Effector memory CD8-positive, alpha-beta T cell (primary cell): Measurements from ENCODE around the gene PPARG.
"Not testable (repeated sequence)": the region's sequence is repeated elsewhere in the genome, so short reads cannot be mapped to it uniquely, and the experiment has no call there.

Experiments used
- ATAC-seq: fragments of 150-1000 bp; cut with Tn5 transposase; replicated peaks from 2 replicates; pipeline ENCODE4 v1.10.0; 2021; ENCODE audit warnings: mild to moderate bottlenecking, moderate library complexity
- DNase-seq, 3 experiments: peaks; one replicate each; pipeline ENCODE4 v3.0.0; 2021
- H3K27ac Mint-ChIP-seq, 2 donors: one replicate each; pipeline ENCODE4 v1.8.0; 2022; ENCODE audit warnings: mild to moderate bottlenecking in 2 of 2, mixed read lengths in 2 of 2, moderate library complexity in 2 of 2
- H3K27me3 Mint-ChIP-seq, 2 donors: one replicate each; pipeline ENCODE4 v1.8.0; 2022; ENCODE audit warnings: mixed read lengths in 2 of 2
- H3K36me3 Mint-ChIP-seq: one replicate; pipeline ENCODE4 v1.8.0; 2022; ENCODE audit warnings: mild to moderate bottlenecking, moderate library complexity, mixed read lengths; ENCODE audit not compliant: insufficient read depth
- H3K4me1 Mint-ChIP-seq, 2 donors: one replicate each; pipeline ENCODE4 v1.8.0; 2022; ENCODE audit warnings: low read depth in 2 of 2, mixed read lengths in 2 of 2
- H3K4me3 Mint-ChIP-seq, 2 donors: one replicate each; pipeline ENCODE4 v1.8.0; 2022; ENCODE audit warnings: mild to moderate bottlenecking in 2 of 2, mixed read lengths in 2 of 2, moderate library complexity in 2 of 2
- H3K9me3 Mint-ChIP-seq, 2 donors: one replicate each; pipeline ENCODE4 v1.8.0; 2022; ENCODE audit warnings: mixed read lengths in 2 of 2
- total RNA-seq, 9 experiments: gene quantifications; one replicate each; lab custom pipeline; 2026; lab: John Stamatoyannopoulos, UW

PPARG gene
- 0 to 2.7 (median 0.68) reads per million in 9 experiments for total RNA-seq

DNA sequence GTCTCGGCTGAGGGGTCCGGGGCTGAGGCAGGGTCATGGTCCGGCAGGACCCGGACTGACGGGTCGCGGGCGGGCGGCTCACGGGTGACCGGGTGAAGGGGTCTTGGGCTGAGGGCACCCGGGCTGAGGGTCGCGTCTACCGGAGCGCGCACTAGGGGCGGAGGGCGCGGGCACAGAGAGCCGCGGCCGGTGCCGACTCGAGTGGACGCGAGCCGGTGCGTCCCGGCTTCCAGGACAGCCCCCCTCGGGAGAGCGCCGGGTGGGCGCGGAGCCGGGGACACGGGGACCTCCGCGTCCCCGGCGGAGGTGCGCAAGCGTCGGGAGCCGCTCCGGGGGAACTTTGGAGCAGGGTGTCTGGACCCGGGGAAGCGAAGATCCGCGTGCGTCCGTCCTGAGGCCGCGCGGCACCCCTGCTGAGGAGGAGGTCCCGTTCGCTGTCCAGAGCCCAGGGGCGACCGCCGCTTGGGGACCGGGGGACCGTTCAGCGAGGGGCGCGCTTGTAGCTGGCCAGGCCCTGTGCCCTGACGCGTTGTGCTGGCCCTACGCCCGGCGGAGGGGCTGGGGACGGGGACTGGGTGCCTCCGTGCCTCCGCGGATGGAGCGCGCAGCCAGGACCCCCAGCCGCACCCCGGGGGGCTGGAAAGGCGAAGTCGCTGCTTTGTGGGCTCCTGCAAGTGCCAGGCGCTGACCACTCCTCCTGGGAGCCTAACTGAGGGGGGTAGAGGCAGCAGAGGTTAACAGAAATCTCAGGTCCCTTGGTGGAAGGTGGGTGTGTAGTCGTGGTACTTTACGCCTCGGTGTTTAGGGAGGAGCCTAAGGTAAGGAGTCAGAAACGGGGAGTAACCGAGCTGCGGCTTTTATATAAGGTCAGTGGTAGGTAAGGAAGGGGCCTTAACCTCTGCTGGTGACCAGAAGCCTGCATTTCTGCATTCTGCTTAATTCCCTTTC is at the start of gene PPARG:
PPARG (plus strand) TSS at position 889 of the 948 bp plus-strand sequence. CDS start 90,642 bp downstream, outside the sequence.
- no peaks in the 10 kb centered on the region for H3K9me3 Mint-ChIP-seq
- peak within 1 kb of the TSS in 1 of 2 donors; percentile 60 for H3K4me3 Mint-ChIP-seq
- no peaks in the 10 kb centered on the region for H3K36me3 Mint-ChIP-seq
- peaks cover 46 to 54% of the 10 kb centered on the region in 2 donors for H3K27me3 Mint-ChIP-seq
- H3K4me1 Mint-ChIP-seq = no peaks in the 10 kb centered on the region
- H3K27ac Mint-ChIP-seq = no peak within 1 kb of the TSS
- ATAC-seq = peak; percentile 32
- no peak for DNase-seq

DNA sequence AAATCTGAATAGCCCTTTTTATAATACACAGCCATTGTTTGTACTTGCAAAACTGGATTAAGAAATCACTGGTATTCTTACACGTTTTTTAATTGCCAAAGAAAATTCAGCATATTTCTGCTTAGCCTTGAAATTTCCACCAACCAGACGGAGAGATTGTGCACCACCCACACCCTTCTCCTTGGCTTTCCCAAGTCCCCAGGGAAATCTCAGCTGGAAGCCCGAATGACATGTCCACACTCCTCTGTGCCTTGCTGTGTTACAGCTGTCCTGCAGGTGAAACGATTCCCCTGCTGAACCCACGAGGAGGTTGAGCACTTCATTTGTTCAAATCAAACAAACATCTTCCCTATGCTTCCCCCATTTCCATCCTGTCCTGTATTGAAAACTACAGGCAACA is 49.6 kb upstream of the PPARG start:
- no peak overlapping the region for H3K27ac Mint-ChIP-seq
- DNase-seq (no peak), ATAC-seq (no peak)
- no peak overlapping the region for H3K4me3 Mint-ChIP-seq
- H3K9me3 Mint-ChIP-seq = peaks cover 0 to 1% of the 10 kb centered on the region in 2 donors
- no peaks in the 10 kb centered on the region for H3K4me1 Mint-ChIP-seq
- H3K36me3 Mint-ChIP-seq = no peaks in the 10 kb centered on the region
- H3K27me3 Mint-ChIP-seq = peaks cover 8 to 11% of the 10 kb centered on the region in 2 donors

DNA sequence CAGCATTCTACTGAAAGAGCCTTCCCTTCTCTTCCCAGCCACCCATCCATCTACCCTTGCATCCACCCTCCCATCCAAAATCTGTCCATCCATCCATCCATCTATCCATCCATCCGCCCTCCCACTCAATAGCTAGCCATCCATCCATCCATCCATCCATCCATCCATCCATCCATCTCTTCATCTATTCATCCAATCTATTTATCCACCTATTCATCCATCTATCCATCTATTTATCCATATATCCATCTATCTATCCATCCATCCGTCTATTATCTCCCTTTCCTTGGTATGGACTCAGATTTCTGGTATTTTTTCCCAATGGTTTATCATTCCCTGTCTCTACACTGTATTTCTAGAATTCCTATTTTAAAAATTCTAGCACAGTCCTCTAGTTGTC is 46.1 kb upstream of the PPARG start:
- peaks cover 0 to 32% of the 10 kb centered on the region in 2 donors for H3K27me3 Mint-ChIP-seq
- no peak overlapping the region for H3K4me3 Mint-ChIP-seq
- ATAC-seq = no peak
- DNase-seq = no peak
- H3K27ac Mint-ChIP-seq = no peak overlapping the region
- H3K36me3 Mint-ChIP-seq = no peaks in the 10 kb centered on the region
- peaks cover 0 to 1% of the 10 kb centered on the region in 2 donors for H3K9me3 Mint-ChIP-seq
- H3K4me1 Mint-ChIP-seq = no peaks in the 10 kb centered on the region

DNA sequence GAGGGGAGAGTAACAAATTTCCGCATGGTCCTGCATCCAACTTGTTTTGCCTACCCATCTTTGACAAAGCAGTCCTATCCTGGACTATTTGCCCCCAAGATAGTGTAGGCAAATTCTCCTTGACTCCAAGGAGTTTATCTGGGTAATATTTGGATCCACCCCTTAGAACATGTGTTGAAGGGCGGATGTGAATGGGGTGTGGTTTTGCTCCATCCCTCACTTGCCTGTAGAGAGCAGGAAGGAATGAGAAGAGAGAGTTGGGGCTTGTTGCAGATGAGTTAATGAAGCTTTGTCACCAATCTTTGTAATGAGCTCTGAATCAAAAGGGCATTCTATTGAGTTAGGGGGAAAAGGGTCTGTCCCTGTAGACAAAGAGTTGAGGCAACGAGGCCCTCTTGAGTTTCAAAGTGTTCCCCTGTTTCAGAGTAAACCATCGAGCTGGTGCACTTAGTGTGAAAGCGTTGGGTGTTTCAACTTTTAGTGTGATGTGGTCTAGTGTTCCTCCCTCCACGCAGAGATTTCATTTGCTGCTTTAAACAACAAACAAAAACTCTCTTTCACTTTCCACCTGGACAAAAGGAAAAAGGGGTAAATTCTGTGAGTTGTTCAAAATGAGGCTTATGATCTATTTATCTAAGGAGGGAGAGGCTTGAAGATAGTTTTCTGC is 42.2 kb upstream of the PPARG start:
- Mint-ChIP-seq H3K9me3 (peaks cover 2 to 10% of the 10 kb centered on the region in 2 donors), H3K4me1 (no peaks in the 10 kb centered on the region), H3K27ac (no peak overlapping the region), H3K4me3 (no peak overlapping the region), H3K27me3 (peaks cover 18 to 29% of the 10 kb centered on the region in 2 donors), H3K36me3 (no peaks in the 10 kb centered on the region)
- no peak for ATAC-seq
- no peak for DNase-seq

DNA sequence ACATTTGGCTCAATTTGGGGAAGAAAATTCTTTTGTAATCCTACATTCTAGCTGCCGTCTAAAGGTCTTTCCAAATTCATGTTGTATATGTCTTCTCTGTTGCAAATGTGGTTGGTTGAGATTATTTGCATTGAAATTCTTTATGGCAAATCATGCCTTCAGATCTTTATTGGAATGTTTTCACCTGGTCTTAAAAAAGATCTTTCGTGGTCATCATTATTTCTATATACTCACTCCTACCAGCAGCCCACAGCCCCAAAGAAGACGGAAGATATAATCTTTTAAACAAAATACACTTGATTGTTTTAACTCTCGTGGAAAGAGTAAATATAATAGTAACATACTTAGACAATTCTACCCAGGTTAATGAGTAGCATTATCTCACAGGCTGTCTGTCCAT is 41.5 kb upstream of the PPARG start:
- H3K27me3 Mint-ChIP-seq = peaks cover 18 to 29% of the 10 kb centered on the region in 2 donors
- no peak overlapping the region for H3K27ac Mint-ChIP-seq
- H3K9me3 Mint-ChIP-seq = peaks cover 2 to 10% of the 10 kb centered on the region in 2 donors
- no peaks in the 10 kb centered on the region for H3K4me1 Mint-ChIP-seq
- DNase-seq (no peak), ATAC-seq (no peak)
- no peaks in the 10 kb centered on the region for H3K36me3 Mint-ChIP-seq
- H3K4me3 Mint-ChIP-seq = no peak overlapping the region

DNA sequence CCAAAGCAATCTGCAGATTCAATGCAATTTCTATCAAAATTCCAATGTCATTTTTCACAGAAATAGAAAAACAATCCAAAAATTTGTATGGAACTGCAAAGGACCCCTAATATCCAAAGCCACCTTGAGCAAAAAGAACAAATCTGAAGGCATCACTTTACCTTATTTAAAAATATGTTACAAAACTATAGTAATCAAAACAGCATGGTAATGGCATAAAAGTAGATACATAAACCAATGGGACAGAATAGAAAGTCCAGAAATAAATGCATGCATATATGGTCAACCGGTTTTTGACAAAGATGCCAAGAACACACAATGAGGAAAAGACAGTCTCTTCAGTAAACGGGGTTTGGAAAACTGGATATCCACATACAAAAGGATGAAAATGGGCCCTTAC is 39.4 kb upstream of the PPARG start:
- Mint-ChIP-seq H3K27me3 (peaks cover 18 to 29% of the 10 kb centered on the region in 2 donors), H3K27ac (no peak overlapping the region), H3K36me3 (no peaks in the 10 kb centered on the region), H3K4me1 (no peaks in the 10 kb centered on the region), H3K4me3 (no peak overlapping the region), H3K9me3 (peaks cover 2 to 10% of the 10 kb centered on the region in 2 donors)
- ATAC-seq = no peak
- DNase-seq = no peak

DNA sequence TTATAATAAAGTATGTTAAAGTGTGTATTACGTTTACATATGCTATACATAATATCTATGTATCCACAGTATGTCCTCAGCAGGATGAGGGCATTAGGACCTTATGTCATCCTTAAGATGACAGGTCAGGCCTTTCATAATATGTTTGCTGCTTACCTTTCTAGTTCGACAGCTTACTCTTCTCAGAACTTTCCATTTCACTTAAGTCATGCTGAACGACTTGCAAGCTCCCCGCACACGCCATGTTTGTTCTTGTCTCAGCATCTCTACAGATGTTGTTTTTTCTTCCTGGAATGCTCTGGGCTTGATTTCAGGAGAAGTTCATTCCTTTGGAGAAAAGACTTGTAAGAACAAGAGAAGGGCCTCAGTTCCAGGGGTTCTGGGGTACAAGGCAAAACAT is 36.0 kb upstream of the PPARG start:
- H3K27me3 Mint-ChIP-seq = peaks cover 15 to 29% of the 10 kb centered on the region in 2 donors
- no peak for ATAC-seq
- H3K9me3 Mint-ChIP-seq = peaks cover 2 to 10% of the 10 kb centered on the region in 2 donors
- H3K4me1 Mint-ChIP-seq = no peaks in the 10 kb centered on the region
- H3K4me3 Mint-ChIP-seq = no peak overlapping the region
- H3K27ac Mint-ChIP-seq = no peak overlapping the region
- no peaks in the 10 kb centered on the region for H3K36me3 Mint-ChIP-seq
- no peak for DNase-seq

DNA sequence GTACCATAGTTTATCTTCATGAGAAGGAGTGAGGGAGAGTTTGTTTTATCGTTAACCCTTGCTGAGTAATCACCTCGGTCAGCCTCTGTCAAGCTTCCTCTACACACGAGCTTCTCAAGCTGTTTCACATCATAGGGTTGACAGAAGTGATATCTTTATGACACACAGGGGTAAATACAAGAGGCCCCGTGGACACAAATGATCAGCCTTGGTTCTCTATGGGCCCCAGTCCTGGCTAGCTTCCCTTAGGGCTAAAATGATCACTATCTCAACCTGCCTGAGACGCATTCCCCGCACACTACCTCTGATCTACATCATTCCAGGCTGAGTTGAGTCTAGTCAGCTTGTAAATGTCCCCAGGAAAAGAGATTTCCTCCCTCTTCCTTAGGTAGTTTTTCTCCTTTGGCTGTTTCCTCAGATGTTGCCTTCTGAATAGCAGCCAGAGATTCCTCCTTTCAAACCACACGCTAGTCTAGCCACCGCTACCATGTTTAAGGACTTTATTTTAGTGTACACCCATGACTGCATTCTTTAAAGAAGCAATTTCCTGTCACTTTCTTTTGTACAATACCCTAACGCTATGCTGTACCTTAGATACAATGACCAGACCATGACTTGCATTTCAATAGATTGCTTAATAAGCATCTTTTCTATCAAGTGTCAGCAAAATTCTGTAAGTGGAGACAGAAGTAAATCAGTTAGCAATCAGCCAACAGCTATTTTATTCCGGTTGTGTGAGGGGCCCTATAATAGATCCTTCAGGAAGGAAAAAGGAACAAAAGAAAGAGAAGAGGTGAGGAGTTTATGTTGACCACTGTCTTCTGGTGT is 35.1 kb upstream of the PPARG start:
- ATAC-seq (no peak), DNase-seq (no peak)
- H3K9me3 Mint-ChIP-seq = peaks cover 2 to 10% of the 10 kb centered on the region in 2 donors
- peaks cover 22 to 32% of the 10 kb centered on the region in 2 donors for H3K27me3 Mint-ChIP-seq
- H3K4me3 Mint-ChIP-seq = no peak overlapping the region
- no peaks in the 10 kb centered on the region for H3K4me1 Mint-ChIP-seq
- no peak overlapping the region for H3K27ac Mint-ChIP-seq
- H3K36me3 Mint-ChIP-seq = no peaks in the 10 kb centered on the region

DNA sequence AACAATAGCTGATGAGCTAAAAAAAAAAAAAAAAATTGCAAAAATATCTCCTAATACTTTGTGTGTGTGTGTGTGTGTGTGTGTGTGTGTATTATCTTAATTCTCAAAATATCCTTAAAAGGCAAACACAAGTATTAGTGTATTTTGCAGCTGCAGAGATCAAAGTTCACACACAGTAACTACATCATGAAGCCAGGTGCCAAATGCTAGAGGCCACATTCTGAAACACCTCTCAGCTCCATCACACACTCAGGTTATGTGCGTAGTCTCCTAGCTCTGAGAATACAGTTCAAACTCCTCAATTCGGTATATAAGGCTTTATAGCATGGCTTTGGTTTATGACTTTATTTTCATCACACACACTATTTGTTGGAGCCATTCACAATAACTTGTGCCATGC is 33.5 kb upstream of the PPARG start:
- Mint-ChIP-seq H3K4me1 (no peaks in the 10 kb centered on the region), H3K4me3 (no peak overlapping the region), H3K27me3 (peaks cover 20 to 30% of the 10 kb centered on the region in 2 donors), H3K27ac (no peak overlapping the region), H3K36me3 (no peaks in the 10 kb centered on the region), H3K9me3 (peaks cover 0 to under 1% of the 10 kb centered on the region in 2 donors)
- ATAC-seq (no peak), DNase-seq (no peak)

DNA sequence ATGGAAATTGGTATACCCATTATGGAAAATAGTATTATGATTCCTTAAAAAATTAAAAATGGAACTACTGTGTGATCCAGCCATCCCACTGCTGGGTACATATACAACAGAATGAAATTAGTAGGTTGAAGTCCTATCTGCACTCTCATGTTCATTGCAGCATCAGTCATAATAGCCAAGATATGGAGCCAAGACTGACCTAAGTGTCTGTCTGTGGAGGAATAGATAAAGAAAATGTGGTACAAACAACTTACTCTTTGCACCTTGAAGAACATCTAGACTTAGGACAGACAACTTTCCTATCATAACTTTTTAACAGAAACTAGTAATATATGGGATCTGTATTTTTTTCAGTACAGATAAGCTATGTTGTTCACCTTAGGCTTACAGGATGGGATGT is 30.0 kb upstream of the PPARG start:
- H3K36me3 Mint-ChIP-seq = no peaks in the 10 kb centered on the region
- no peaks in the 10 kb centered on the region for H3K9me3 Mint-ChIP-seq

DNA sequence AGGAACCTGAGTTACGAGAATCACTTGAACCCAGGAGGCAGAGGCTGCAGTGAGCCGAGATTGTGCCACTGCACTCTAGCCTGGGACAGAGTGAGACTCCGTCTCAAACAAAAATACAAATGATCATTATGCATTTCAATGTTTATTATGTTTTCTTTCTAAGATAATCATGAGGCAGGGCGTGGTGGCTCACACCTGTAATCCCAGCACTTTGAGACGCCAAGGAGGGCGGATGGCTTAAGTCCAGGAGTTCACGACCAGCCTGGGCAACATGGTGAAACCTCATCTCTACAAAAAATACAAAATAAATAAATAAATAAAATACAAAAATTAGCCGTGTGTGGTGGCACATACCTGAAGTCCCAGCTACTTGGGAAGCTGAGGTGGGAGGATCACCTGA is 26.7 kb upstream of the PPARG start:
- not testable (repeated sequence) for H3K27ac Mint-ChIP-seq, H3K9me3 Mint-ChIP-seq, DNase-seq, H3K4me3 Mint-ChIP-seq, H3K4me1 Mint-ChIP-seq, ATAC-seq, H3K36me3 Mint-ChIP-seq
- peaks cover 16 to 22% of the 10 kb centered on the region in 2 donors for H3K27me3 Mint-ChIP-seq

More for the DNA sequence above, 30.0 kb upstream of the PPARG start:
- H3K4me3 Mint-ChIP-seq = no peak overlapping the region
- DNase-seq = no peak
- H3K27ac Mint-ChIP-seq = no peak overlapping the region
- ATAC-seq = no peak
- H3K27me3 Mint-ChIP-seq = peaks cover 20 to 26% of the 10 kb centered on the region in 2 donors
- no peaks in the 10 kb centered on the region for H3K4me1 Mint-ChIP-seq

DNA sequence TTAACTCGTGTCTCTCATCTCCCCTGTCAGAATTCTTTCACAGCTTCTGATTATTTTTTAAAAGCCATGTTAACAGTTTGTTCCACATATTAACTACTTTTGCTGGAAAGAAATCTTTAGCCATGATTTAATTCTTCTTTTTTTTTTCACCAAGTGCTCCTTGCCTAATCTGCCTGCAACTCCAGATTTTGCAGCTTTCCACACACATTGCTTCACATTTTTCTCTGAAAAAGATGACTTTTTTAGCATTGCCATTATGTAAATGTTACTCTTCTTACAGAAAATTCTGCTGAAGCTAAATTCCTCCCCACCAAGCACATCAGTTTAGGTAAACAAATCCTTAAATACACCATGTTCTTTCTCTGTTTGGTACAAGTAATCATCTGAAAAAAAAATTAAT is 23.4 kb upstream of the PPARG start:
- Mint-ChIP-seq H3K4me1 (no peaks in the 10 kb centered on the region), H3K4me3 (no peak overlapping the region), H3K9me3 (no peaks in the 10 kb centered on the region), H3K36me3 (no peaks in the 10 kb centered on the region), H3K27me3 (peaks cover 0 to under 1% of the 10 kb centered on the region in 2 donors), H3K27ac (no peak overlapping the region)
- no peak for ATAC-seq
- DNase-seq = no peak

DNA sequence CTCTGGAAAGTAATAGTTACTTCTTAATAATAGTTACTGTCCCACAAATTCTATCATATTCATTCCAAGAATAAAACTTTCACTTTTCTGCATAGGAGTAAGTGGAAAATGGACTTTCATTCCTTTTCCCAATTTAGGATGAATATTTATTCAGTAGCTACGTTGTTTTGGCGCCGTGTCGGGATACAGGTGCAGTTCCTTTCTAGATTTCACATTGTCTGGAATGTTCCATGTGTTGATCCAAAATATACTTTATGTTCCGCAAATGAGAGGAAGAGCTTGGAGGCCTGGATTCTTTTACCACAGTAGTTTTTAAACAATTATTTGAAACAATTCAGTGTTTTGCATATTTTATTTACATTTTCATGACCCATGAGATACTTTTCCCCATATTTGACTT is 22.8 kb upstream of the PPARG start:
- no peak overlapping the region for H3K27ac Mint-ChIP-seq
- no peaks in the 10 kb centered on the region for H3K9me3 Mint-ChIP-seq
- ATAC-seq = no peak
- H3K36me3 Mint-ChIP-seq = no peaks in the 10 kb centered on the region
- no peak for DNase-seq
- H3K4me1 Mint-ChIP-seq = no peaks in the 10 kb centered on the region
- H3K4me3 Mint-ChIP-seq = no peak overlapping the region
- no peaks in the 10 kb centered on the region for H3K27me3 Mint-ChIP-seq
